ENCODE measurements around the gene PDE4D. TPM values are rescaled to one million over a fixed set of nuclear protein-coding genes. Genes with fewer than 3 reads are reported as not detected.
A peak's percentile ranks its signal among the peaks of the same experiment; 100 is the strongest.

The PDE4D gene
- total RNA-seq, 1 experiment from 2014 or later = 33.9 TPM

GRCh38 chr5:59149271-59149670 lies 744.3 kb downstream of the PDE4D start:
- no peak for DNase-seq (ENCODE audit: low read depth)

DNA sequence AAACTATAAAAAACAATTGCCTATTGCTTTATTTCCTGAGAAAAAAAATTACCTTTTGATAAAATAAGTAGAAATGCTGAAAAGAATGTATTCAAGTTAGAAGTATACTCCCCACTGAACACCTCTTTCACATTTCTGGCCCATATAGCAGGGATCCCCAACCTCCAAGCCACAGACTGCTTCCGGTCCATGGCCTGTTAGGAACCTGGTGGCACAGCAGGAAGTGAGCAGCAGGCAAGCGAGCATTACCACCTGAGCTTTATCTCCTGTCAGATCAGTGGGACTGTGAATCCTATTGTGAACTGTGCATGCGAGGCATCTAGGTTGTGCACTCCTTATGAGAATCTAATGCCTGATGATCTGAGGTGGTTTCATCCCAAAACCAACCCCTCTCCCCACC lies 746.8 kb downstream of the PDE4D start:
- no peak for DNase-seq (ENCODE audit: low read depth)

DNA sequence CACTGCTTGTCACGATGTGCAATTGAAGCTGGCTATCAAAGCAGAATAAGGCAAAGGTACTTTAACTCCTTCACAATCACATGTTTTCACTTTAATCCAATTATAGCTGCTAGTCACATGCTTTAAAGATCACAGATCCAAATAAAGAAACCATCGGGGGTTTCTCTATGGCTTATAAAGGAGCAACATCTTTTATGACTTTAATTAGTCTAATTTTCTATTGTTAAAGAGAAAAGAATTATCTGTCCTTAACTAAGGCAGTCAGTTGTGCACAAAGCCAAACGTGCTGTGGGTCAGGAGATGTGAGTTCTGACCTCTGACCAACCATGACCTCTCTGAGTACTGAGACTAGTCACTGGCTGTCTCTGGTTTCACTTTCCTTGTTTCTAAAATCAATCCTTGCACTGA lies 749.6 kb downstream of the PDE4D start:
- no peak for DNase-seq (ENCODE audit: low read depth)

GRCh38 chr5:59142927-59143326 lies 750.6 kb downstream of the PDE4D start:
- DNase-seq (ENCODE audit: low read depth) = no peak

DNA sequence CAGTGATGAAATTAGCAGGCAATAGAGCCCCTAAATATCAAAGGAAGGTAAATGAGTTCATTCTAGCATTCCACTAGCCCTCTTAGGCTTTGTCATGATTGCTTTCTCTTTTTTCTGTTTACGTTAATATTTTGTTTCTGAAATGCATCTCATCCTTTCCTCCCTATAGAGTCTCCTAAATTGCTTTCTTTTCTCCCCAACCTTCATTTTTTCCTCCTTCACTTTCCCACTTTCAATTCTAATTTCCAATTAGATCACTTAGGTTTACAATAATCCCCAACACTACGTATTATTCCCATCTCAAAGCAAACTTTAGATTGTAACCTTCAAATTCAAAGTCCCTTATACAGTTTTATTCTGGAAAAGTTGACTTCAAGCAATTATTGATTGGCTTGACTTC lies 751.4 kb downstream of the PDE4D start:
- DNase-seq (ENCODE audit: low read depth) = no peak

GRCh38 chr5:59140133-59140532 lies 753.4 kb downstream of the PDE4D start:
- no peak for DNase-seq (ENCODE audit: low read depth)

- no peak for DNase-seq (ENCODE audit: low read depth)
These were observed 753.8 kb downstream of the PDE4D start for GRCh38 chr5:59139695-59140094.

DNA sequence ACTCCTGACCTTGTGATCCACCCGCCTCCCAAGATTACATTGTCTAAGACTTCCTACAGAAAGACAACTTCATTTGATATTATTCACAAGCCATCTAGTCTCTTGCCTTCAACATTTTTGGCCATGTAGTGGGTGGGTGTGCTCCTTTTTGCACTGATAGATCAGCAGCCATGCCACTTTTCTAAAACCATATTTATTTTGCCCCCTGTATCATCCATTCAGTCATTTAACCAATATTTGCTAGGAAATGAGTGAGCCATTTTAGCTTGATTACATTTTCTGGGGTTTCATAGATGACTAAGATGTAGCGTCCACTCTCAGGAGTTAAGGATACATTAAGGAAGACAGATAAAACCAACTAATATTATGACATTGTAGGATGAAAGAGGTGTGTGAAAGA lies 755.0 kb downstream of the PDE4D start:
- DNase-seq (ENCODE audit: low read depth) = no peak

DNA sequence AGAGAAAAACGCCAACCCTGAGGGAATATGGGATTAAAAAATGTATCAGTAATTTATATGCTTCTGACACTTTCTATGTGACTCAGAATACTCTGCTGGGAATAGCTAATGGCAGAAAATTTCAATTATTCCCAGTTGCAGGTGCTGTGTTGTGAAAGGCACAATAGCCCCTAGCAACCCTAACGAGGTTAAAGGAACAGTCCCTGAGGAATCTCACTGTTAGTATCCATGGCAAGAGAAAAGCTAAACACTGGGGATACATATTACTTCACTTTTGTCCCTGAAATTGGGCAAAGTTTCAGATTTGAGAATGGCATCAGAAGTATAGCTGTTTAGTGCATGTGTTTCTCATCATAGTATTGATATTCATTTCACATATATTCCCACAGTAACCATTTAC lies 755.7 kb downstream of the PDE4D start:
- no peak for DNase-seq (ENCODE audit: low read depth)

- DNase-seq (ENCODE audit: low read depth) = no peak
These were observed 757.0 kb downstream of the PDE4D start for GRCh38 chr5:59136549-59136948.

DNA sequence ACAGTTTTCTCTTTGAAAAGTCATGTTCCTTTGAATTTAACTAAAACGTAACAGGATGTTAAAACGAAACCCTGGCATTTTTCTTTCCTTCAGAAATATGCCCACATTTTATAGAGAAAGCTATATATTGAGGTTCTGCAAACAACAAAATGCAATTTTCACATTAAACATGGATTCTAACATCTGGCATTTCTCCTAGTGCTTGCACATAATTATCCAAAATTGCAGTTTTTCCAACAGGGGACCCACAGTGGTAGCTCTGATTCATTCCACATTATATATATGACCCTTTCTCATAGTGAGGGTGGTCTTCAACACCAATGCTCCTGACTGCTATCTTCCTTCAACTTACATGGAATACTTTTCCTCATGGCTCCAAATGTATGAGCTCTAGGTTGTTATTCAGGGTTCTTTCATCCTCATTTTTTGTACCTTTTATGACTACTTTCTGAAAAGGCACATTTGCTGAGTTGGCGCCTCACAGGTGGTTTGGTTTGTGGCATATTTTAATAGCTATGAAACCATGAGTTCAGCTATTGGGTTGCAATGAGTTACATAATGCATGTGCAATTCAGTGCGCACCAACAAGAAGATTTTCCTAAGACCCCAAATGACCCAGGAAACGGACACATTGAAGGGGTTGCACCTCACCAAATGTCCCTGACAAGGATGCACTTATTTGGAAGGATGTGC lies 758.9 kb downstream of the PDE4D start:
- DNase-seq (ENCODE audit: low read depth) = no peak

GRCh38 chr5:59133764-59134261 lies 759.7 kb downstream of the PDE4D start:
- peak; percentile 95 for DNase-seq (ENCODE audit: low read depth)

GRCh38 chr5:59132131-59132530 lies 761.4 kb downstream of the PDE4D start:
- DNase-seq (ENCODE audit: low read depth) = no peak

GRCh38 chr5:59130431-59130830 lies 763.1 kb downstream of the PDE4D start:
- DNase-seq (ENCODE audit: low read depth) = no peak

- no peak for DNase-seq (ENCODE audit: low read depth)
These were observed 764.8 kb downstream of the PDE4D start for GRCh38 chr5:59128646-59129290.

DNA sequence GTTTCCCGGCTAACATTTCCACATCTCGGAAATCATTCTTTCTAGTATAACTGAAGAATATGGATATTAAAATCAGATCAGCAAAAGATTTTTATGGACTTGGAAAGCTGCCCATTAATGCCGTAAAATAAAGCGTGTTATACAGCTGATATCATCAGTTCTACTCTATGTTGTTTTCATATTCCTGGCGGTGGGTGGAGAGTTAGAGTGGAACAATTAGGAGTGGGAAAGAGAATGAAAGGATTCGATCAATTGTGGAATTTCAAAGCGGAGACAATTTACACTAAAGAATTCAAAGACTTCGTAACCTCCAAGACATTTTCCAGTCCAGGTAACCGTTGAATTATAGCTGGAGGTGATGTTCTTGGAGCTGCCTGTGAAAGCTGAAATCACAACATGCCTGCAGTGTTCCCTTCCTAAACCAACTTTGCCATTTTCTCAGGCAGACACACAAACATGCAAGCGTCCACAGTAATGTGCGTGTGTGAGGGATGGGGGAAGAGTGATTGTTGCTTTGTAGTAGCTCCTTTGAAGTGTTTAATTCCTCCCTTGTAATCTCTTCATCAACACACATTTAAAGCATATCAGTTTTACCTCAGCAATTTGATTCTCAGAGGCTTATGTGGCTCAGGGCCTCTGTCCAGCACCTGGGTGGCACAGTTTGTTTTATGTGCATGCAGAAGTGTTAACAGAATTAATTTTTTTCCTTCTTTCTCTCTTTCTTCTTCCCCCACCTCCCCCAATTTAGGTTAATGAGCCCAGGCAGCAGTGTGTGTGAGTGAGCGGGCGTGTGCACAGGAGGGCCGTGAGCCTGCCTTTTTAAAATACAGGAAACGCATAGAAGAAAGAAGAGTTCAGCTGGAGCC lies 766.6 kb downstream of the PDE4D start:
- peak; percentile 27 for DNase-seq (ENCODE audit: low read depth)

GRCh38 chr5:59126016-59126707 lies 767.4 kb downstream of the PDE4D start:
- DNase-seq (ENCODE audit: low read depth) = peak; percentile 7

GRCh38 chr5:59125011-59125961 lies 768.2 kb downstream of the PDE4D start:
- peak; percentile 52 for DNase-seq (ENCODE audit: low read depth)

- no peak for DNase-seq (ENCODE audit: low read depth)
These were observed 769.6 kb downstream of the PDE4D start for GRCh38 chr5:59123595-59124561.

Measured in LHCN-M2 (cell line).